ENCODE results near the gene CHAF1A.

CHAF1A gene

GRCh38 chr19:4446704-4447200, 44.3 kb downstream of the CHAF1A start:
- no peaks in the 10 kb centered on the region for H3K27me3 ChIP-seq (ENCODE audit: control insufficient read depth in 1 of 2, insufficient read depth in 1 of 2, low read length in 2 of 2)
- H2BK12ac ChIP-seq (ENCODE audit: low read length in 2 of 2), result no peak overlapping the region
- H3K36me3 ChIP-seq (ENCODE audit: control insufficient read depth in 1 of 2, insufficient read depth in 2 of 2, low read depth in 1 of 2, low read length in 2 of 2), result peaks cover 74 to 92% of the 10 kb centered on the region in 2 experiments
- H3K14ac ChIP-seq (ENCODE audit: low read length in 2 of 2), result no peak overlapping the region
- no peak overlapping the region for H2BK15ac ChIP-seq (ENCODE audit: low read depth, poor library complexity, severe bottlenecking)
- H3K4me2 ChIP-seq (ENCODE audit: low read length, poor library complexity, severe bottlenecking), result no peak overlapping the region
- H2AFZ ChIP-seq (ENCODE audit: low read depth, low read length), result no peak overlapping the region
- H3K23ac ChIP-seq (ENCODE audit: low read length in 2 of 2), result no peak overlapping the region
- no peak overlapping the region for H3K27ac ChIP-seq (ENCODE audit: low read length, poor library complexity, severe bottlenecking)
- no peak overlapping the region for H3K4me3 ChIP-seq (ENCODE audit: insufficient read depth in 1 of 2, low read depth in 1 of 2, low read length in 2 of 2)
- H2BK5ac ChIP-seq (ENCODE audit: low read depth, low read length, poor library complexity, severe bottlenecking), result no peak overlapping the region
- no peak for DNase-seq
- no peak overlapping the region for H3K18ac ChIP-seq (ENCODE audit: low read depth in 1 of 2, low read length in 2 of 2)
- H3K9ac ChIP-seq (ENCODE audit: low read length), result no peak overlapping the region
- H4K91ac ChIP-seq (ENCODE audit: low read length), result no peak overlapping the region
- no peak overlapping the region for H2AK5ac ChIP-seq (ENCODE audit: low read length, severe bottlenecking)
- no peaks in the 10 kb centered on the region for H3K4me1 ChIP-seq (ENCODE audit: control insufficient read depth, insufficient read depth, low read depth, low read length)
- no peak overlapping the region for H2BK120ac ChIP-seq (ENCODE audit: low read depth, low read length)
- peaks cover 32% of the 10 kb centered on the region for H3K79me1 ChIP-seq (replicated peaks; ENCODE audit: low read length, poor library complexity, severe bottlenecking)
- no peak overlapping the region for H3K4ac ChIP-seq (ENCODE audit: low read depth in 1 of 2, low read length in 2 of 2)
- no peak overlapping the region for H4K8ac ChIP-seq (ENCODE audit: low read length)
- 92% methylated on average over 15 of the region's 15 CpGs for WGBS
- H3K9me3 ChIP-seq (ENCODE audit: control insufficient read depth, low read length), result no peaks in the 10 kb centered on the region

GRCh38 chr19:4447327-4448146, 45.1 kb downstream of the CHAF1A start:
- Histone ChIP-seq H3K36me3 (ENCODE audit: control insufficient read depth in 1 of 2, insufficient read depth in 2 of 2, low read depth in 1 of 2, low read length in 2 of 2) (peaks cover 82 to 94% of the 10 kb centered on the region in 2 experiments), H4K91ac (ENCODE audit: low read length) (no peak overlapping the region), H3K9ac (ENCODE audit: low read length) (no peak overlapping the region), H3K14ac (ENCODE audit: low read length in 2 of 2) (no peak overlapping the region), H3K4me1 (ENCODE audit: control insufficient read depth, insufficient read depth, low read depth, low read length) (no peaks in the 10 kb centered on the region), H2AFZ (ENCODE audit: low read depth, low read length) (no peak overlapping the region), H3K4me2 (ENCODE audit: low read length, poor library complexity, severe bottlenecking) (no peak overlapping the region), H4K8ac (ENCODE audit: low read length) (no peak overlapping the region), H3K79me1 (replicated peaks; ENCODE audit: low read length, poor library complexity, severe bottlenecking) (peaks cover 38% of the 10 kb centered on the region), H3K9me3 (ENCODE audit: control insufficient read depth, low read length) (no peaks in the 10 kb centered on the region), H3K27me3 (ENCODE audit: control insufficient read depth in 1 of 2, insufficient read depth in 1 of 2, low read length in 2 of 2) (no peaks in the 10 kb centered on the region), H3K4me3 (ENCODE audit: insufficient read depth in 1 of 2, low read depth in 1 of 2, low read length in 2 of 2) (no peak overlapping the region), H3K18ac (ENCODE audit: low read depth in 1 of 2, low read length in 2 of 2) (no peak overlapping the region), H3K27ac (ENCODE audit: low read length, poor library complexity, severe bottlenecking) (no peak overlapping the region), H2BK15ac (ENCODE audit: low read depth, poor library complexity, severe bottlenecking) (no peak overlapping the region), H2BK12ac (ENCODE audit: low read length in 2 of 2) (no peak overlapping the region), H3K4ac (ENCODE audit: low read depth in 1 of 2, low read length in 2 of 2) (no peak overlapping the region), H3K23ac (ENCODE audit: low read length in 2 of 2) (no peak overlapping the region), H2BK5ac (ENCODE audit: low read depth, low read length, poor library complexity, severe bottlenecking) (no peak overlapping the region), H2BK120ac (ENCODE audit: low read depth, low read length) (no peak overlapping the region), H2AK5ac (ENCODE audit: low read length, severe bottlenecking) (no peak overlapping the region)
- no peak for DNase-seq
- 94% methylated on average over 27 of the region's 28 CpGs for WGBS

GRCh38 chr19:4448147-4448985, 45.9 kb downstream of the CHAF1A start:
- no peak overlapping the region for H3K9ac ChIP-seq (ENCODE audit: low read length)
- no peaks in the 10 kb centered on the region for H3K4me1 ChIP-seq (ENCODE audit: control insufficient read depth, insufficient read depth, low read depth, low read length)
- peaks cover 45% of the 10 kb centered on the region for H3K79me1 ChIP-seq (replicated peaks; ENCODE audit: low read length, poor library complexity, severe bottlenecking)
- no peak overlapping the region for H3K27ac ChIP-seq (ENCODE audit: low read length, poor library complexity, severe bottlenecking)
- no peak overlapping the region for H3K23ac ChIP-seq (ENCODE audit: low read length in 2 of 2)
- no peak overlapping the region for H3K14ac ChIP-seq (ENCODE audit: low read length in 2 of 2)
- H3K27me3 ChIP-seq (ENCODE audit: control insufficient read depth in 1 of 2, insufficient read depth in 1 of 2, low read length in 2 of 2), result no peaks in the 10 kb centered on the region
- no peak overlapping the region for H2BK120ac ChIP-seq (ENCODE audit: low read depth, low read length)
- H3K9me3 ChIP-seq (ENCODE audit: control insufficient read depth, low read length), result no peaks in the 10 kb centered on the region
- H3K4ac ChIP-seq (ENCODE audit: low read depth in 1 of 2, low read length in 2 of 2), result no peak overlapping the region
- H2BK15ac ChIP-seq (ENCODE audit: low read depth, poor library complexity, severe bottlenecking), result no peak overlapping the region
- no peak overlapping the region for H4K91ac ChIP-seq (ENCODE audit: low read length)
- H3K4me3 ChIP-seq (ENCODE audit: insufficient read depth in 1 of 2, low read depth in 1 of 2, low read length in 2 of 2), result no peak overlapping the region
- H2BK5ac ChIP-seq (ENCODE audit: low read depth, low read length, poor library complexity, severe bottlenecking), result no peak overlapping the region
- DNase-seq, result no peak
- H2BK12ac ChIP-seq (ENCODE audit: low read length in 2 of 2), result no peak overlapping the region
- H4K8ac ChIP-seq (ENCODE audit: low read length), result no peak overlapping the region
- H2AK5ac ChIP-seq (ENCODE audit: low read length, severe bottlenecking), result no peak overlapping the region
- WGBS, result 93% methylated on average over 29 of the region's 30 CpGs
- no peak overlapping the region for H2AFZ ChIP-seq (ENCODE audit: low read depth, low read length)
- no peak overlapping the region for H3K4me2 ChIP-seq (ENCODE audit: low read length, poor library complexity, severe bottlenecking)
- peaks cover 90 to 96% of the 10 kb centered on the region in 2 experiments for H3K36me3 ChIP-seq (ENCODE audit: control insufficient read depth in 1 of 2, insufficient read depth in 2 of 2, low read depth in 1 of 2, low read length in 2 of 2)
- no peak overlapping the region for H3K18ac ChIP-seq (ENCODE audit: low read depth in 1 of 2, low read length in 2 of 2)

DNA sequence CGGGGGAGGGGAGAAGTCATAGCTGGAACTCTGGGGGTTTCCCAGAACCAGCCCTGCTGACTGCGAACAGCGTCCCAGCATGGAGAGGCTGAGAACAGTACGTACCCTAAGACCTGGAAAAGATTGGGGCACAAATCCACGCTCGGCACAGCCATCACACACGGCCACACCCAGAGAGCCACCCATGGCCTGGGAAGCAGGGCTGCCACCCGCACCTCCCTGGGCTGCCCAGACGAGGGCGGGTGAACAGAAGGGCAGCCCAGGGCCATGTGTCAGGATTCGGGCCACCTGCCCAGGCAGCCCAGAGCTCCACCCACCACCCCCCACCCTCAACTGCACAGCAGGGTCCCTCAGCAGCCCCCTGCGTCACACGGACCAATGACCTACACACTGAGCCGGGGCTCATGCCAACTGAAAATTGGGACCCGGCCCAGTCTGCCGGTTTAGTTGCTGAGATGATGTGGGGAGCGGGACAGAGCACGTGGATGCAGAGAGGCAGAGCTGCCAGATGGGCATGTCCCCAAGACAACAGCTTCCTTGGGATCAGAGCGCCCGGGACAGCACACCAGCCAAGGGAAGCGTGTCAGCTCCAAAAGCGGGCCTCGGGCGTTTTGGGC, 46.7 kb downstream of the CHAF1A start:
- Histone ChIP-seq H2BK15ac (ENCODE audit: low read depth, poor library complexity, severe bottlenecking) (no peak overlapping the region), H2BK12ac (ENCODE audit: low read length in 2 of 2) (no peak overlapping the region), H3K18ac (ENCODE audit: low read depth in 1 of 2, low read length in 2 of 2) (no peak overlapping the region), H3K23ac (ENCODE audit: low read length in 2 of 2) (no peak overlapping the region), H3K9ac (ENCODE audit: low read length) (no peak overlapping the region), H3K27ac (ENCODE audit: low read length, poor library complexity, severe bottlenecking) (no peak overlapping the region), H4K8ac (ENCODE audit: low read length) (no peak overlapping the region), H3K4ac (ENCODE audit: low read depth in 1 of 2, low read length in 2 of 2) (no peak overlapping the region), H3K27me3 (ENCODE audit: control insufficient read depth in 1 of 2, insufficient read depth in 1 of 2, low read length in 2 of 2) (no peaks in the 10 kb centered on the region), H2AFZ (ENCODE audit: low read depth, low read length) (no peak overlapping the region), H3K79me1 (replicated peaks; ENCODE audit: low read length, poor library complexity, severe bottlenecking) (peaks cover 53% of the 10 kb centered on the region), H2BK120ac (ENCODE audit: low read depth, low read length) (no peak overlapping the region), H4K91ac (ENCODE audit: low read length) (no peak overlapping the region), H2BK5ac (ENCODE audit: low read depth, low read length, poor library complexity, severe bottlenecking) (no peak overlapping the region), H2AK5ac (ENCODE audit: low read length, severe bottlenecking) (no peak overlapping the region), H3K4me3 (ENCODE audit: insufficient read depth in 1 of 2, low read depth in 1 of 2, low read length in 2 of 2) (no peak overlapping the region), H3K36me3 (ENCODE audit: control insufficient read depth in 1 of 2, insufficient read depth in 2 of 2, low read depth in 1 of 2, low read length in 2 of 2) (peaks cover 95 to 96% of the 10 kb centered on the region in 2 experiments), H3K9me3 (ENCODE audit: control insufficient read depth, low read length) (no peaks in the 10 kb centered on the region), H3K14ac (ENCODE audit: low read length in 2 of 2) (no peak overlapping the region), H3K4me2 (ENCODE audit: low read length, poor library complexity, severe bottlenecking) (no peak overlapping the region), H3K4me1 (ENCODE audit: control insufficient read depth, insufficient read depth, low read depth, low read length) (peaks cover 4% of the 10 kb centered on the region)
- WGBS, result 96% methylated on average over 22 of the region's 24 CpGs
- no peak for DNase-seq

Measured in mesenchymal stem cell (in vitro differentiated cells and primary cell).